Endothelial cell (in vitro differentiated cells): ENCODE results near the gene DOHH. TPM values are rescaled to one million over a fixed set of nuclear protein-coding genes. Genes with fewer than 3 reads are reported as not detected.

Experiments
- DNase-seq: peaks from one replicate; pipeline ENCODE4 v3.0.0; 2021; ENCODE audit warnings: low spot score
- H3K27ac Mint-ChIP-seq: one replicate; pipeline ENCODE4 v1.8.0; 2021; ENCODE audit warnings: mixed read lengths, inconsistent platforms; ENCODE audit not compliant: unreplicated experiment
- H3K27me3 Mint-ChIP-seq: one replicate; pipeline ENCODE4 v1.8.0; 2021; ENCODE audit warnings: mild to moderate bottlenecking, moderate library complexity, mixed read lengths, inconsistent platforms; ENCODE audit not compliant: unreplicated experiment
- H3K36me3 Mint-ChIP-seq: one replicate; pipeline ENCODE4 v1.8.0; 2021; ENCODE audit warnings: mild to moderate bottlenecking, low read depth, mixed read lengths, inconsistent platforms; ENCODE audit not compliant: unreplicated experiment
- H3K4me1 Mint-ChIP-seq: one replicate; pipeline ENCODE4 v1.8.0; 2021; ENCODE audit warnings: mild to moderate bottlenecking, mixed read lengths, inconsistent platforms; ENCODE audit not compliant: unreplicated experiment
- H3K4me3 Mint-ChIP-seq: one replicate; pipeline ENCODE4 v1.8.0; 2021; ENCODE audit warnings: mild to moderate bottlenecking, mixed read lengths, inconsistent platforms; ENCODE audit not compliant: unreplicated experiment
- H3K9me3 Mint-ChIP-seq: one replicate; pipeline ENCODE4 v1.8.0; 2021; ENCODE audit warnings: mixed read lengths, inconsistent platforms; ENCODE audit not compliant: unreplicated experiment
- CTCF ChIP-seq: fragments of 200-600 bp; sonication (generic); IDR thresholded peaks from one replicate; pipeline ENCODE4 v1.5.0; 2021; ENCODE audit warnings: antibody characterized with exemption; ENCODE audit not compliant: unreplicated experiment
- total RNA-seq: library from RNA; stranded (reverse); fragmentation: NEBNext Ultra II Directional; extraction: Animal tissue kit (Norgen Biotek cat#: 25700); gene quantifications from one replicate; pipeline ENCODE4 v1.2.1, GENCODE V29; 2021; ENCODE audit not compliant: unreplicated experiment

Gene DOHH
- total RNA-seq, 1 donor from 2014 or later = 8.7 TPM

GRCh38 chr19:3535235-3535535 lies 34.7 kb upstream of the DOHH start:
- no peak for DNase-seq
- Mint-ChIP-seq H3K27ac (no peak overlapping the region), H3K27me3 (peaks cover 16% of the 10 kb centered on the region), H3K36me3 (peaks cover 18% of the 10 kb centered on the region), H3K9me3 (no peaks in the 10 kb centered on the region), H3K4me1 (peaks cover 2% of the 10 kb centered on the region), H3K4me3 (no peak overlapping the region)
- TF ChIP-seq CTCF = no peak

- TF ChIP-seq CTCF = no peak
- Mint-ChIP-seq H3K9me3 (no peaks in the 10 kb centered on the region), H3K36me3 (peaks cover 16% of the 10 kb centered on the region), H3K27me3 (peaks cover 14% of the 10 kb centered on the region), H3K4me3 (no peak overlapping the region), H3K4me1 (peaks cover 2% of the 10 kb centered on the region), H3K27ac (no peak overlapping the region)
- DNase-seq = no peak
Observed at GRCh38 chr19:3534375-3535234, 34.1 kb upstream of the DOHH start.

GRCh38 chr19:3533563-3534216 lies 33.2 kb upstream of the DOHH start:
- Mint-ChIP-seq H3K27me3 (peaks cover 14% of the 10 kb centered on the region), H3K9me3 (no peaks in the 10 kb centered on the region)

GRCh38 chr19:3533033-3533432 lies 32.6 kb upstream of the DOHH start:
- no peak for DNase-seq
- no peaks in the 10 kb centered on the region for H3K9me3 Mint-ChIP-seq
- H3K4me3 Mint-ChIP-seq = no peak overlapping the region
- H3K27me3 Mint-ChIP-seq = peaks cover 11% of the 10 kb centered on the region
- H3K27ac Mint-ChIP-seq = no peak overlapping the region
- TF ChIP-seq CTCF = no peak
- no peaks in the 10 kb centered on the region for H3K4me1 Mint-ChIP-seq
- peaks cover 15% of the 10 kb centered on the region for H3K36me3 Mint-ChIP-seq

More at GRCh38 chr19:3533563-3534216, 33.2 kb upstream of the DOHH start:
- peak overlapping the region; percentile 56 for H3K4me3 Mint-ChIP-seq
- peaks cover 15% of the 10 kb centered on the region for H3K36me3 Mint-ChIP-seq
- TF ChIP-seq CTCF = no peak
- no peak overlapping the region for H3K27ac Mint-ChIP-seq
- no peaks in the 10 kb centered on the region for H3K4me1 Mint-ChIP-seq
- DNase-seq = no peak

GRCh38 chr19:3532154-3532786 lies 31.8 kb upstream of the DOHH start:
- Mint-ChIP-seq H3K27ac (no peak overlapping the region), H3K9me3 (no peaks in the 10 kb centered on the region), H3K4me3 (no peak overlapping the region), H3K27me3 (peaks cover 10% of the 10 kb centered on the region), H3K4me1 (no peaks in the 10 kb centered on the region), H3K36me3 (peaks cover 15% of the 10 kb centered on the region)
- no peak for TF ChIP-seq CTCF
- DNase-seq = no peak
